HG02759 (cell line): ENCODE results near the gene TMEM163.

Source experiments
- ATAC-seq: cut with Tn5 transposase; IDR thresholded peaks from one replicate; pipeline ENCODE4 v1.9.1; 2021; ENCODE audit warnings: mild to moderate bottlenecking, moderate library complexity; ENCODE audit not compliant: unreplicated experiment

TMEM163 gene

DNA sequence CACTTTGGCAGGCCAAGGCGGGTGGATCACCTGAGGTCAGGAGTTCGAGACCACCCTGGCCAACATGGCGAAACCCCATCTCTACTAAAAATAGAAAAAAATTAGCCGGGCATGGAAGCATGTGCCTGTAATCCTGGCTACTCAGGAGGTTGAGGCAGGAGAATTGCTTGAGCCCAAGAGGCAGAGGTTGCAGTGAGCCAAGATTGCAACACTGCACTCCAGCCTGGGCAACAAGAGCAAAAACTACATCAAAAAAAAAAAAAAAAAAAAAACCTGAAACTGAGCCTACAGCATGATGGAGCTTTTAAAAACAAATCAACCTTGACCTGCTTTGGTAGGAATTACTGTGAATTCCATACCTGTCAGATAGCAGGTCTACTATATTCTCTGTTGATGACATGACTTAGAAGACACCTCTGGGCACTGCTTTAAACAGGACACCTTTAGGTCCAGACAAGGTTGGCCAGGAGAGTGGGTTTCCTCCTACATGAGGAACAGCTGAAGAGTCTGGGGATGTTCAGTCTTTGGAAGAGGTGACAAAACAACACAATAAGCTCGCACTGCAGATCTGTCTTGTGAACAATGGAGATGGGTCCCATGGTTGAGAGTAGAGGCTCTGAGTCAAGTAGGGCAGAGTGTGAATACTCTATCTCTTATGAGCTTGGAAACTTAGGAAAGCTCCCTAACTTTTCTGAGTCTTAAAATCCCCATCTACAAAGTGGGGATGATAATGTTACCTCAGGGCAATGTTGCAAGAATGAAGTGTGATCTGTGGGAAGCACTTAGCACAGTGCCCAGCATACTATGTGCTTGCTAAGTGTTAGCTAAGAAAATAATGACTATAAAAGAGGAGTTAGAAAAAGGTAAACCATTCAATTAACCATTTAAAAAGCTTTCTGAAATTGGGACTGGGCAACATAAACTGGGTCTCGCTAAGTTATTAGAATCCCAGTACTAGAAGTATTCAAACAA lies 25.2 kb downstream of the TMEM163 start:
- no peak for ATAC-seq

DNA sequence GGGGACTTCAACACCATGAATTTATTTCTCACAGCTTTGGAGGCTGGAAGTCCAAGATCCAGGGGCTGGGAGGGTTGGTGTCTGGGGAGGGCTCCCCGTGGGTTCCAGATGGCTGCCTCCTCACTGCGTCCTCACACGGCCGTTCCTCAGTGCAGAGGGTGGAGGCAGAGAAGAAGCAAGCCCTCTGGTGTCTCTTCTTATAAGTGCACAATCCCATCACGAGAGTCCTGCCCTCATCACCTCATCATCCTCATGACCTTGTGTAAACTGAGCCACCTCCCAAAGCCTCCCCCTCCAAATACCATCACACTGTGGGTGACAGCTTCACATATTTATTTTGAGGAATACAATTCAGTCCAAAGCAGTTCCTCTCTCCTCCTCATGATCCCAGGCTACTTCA lies 26.3 kb downstream of the TMEM163 start:
- ATAC-seq = peak; percentile 70

DNA sequence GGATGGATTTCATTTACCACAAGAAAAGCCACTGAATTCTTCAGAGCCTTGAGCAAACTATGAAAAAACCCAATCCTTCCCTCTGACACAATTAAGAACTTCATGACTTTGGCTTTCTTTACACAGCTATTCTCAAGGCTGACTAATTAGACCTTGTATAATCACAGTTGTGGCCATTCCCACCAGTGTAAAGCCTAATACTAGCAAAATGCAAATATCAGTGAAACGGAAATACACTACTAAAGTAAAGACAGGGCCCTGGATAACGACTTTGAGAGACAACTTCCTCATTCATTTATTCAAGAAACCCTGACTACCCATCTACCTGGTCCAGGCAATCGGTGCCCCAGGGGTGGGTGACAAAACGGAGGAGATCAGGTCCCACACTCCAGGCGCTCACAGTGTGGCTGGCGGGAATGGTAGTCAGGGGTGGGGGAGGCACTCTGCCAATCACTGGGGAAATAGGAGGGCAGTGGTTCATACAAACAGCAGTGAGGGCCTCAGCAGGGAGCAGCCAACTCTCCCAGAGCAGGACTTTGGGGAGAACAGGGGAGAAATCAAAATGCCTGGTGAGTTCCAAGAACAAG lies 28.1 kb downstream of the TMEM163 start:
- ATAC-seq = no peak

GRCh38 chr2:134689315-134689714 lies 29.5 kb downstream of the TMEM163 start:
- no peak for ATAC-seq

- no peak for ATAC-seq
These were observed 32.8 kb downstream of the TMEM163 start for GRCh38 chr2:134685967-134686366.

GRCh38 chr2:134683561-134684112 lies 35.2 kb downstream of the TMEM163 start:
- ATAC-seq = peak; percentile 82

DNA sequence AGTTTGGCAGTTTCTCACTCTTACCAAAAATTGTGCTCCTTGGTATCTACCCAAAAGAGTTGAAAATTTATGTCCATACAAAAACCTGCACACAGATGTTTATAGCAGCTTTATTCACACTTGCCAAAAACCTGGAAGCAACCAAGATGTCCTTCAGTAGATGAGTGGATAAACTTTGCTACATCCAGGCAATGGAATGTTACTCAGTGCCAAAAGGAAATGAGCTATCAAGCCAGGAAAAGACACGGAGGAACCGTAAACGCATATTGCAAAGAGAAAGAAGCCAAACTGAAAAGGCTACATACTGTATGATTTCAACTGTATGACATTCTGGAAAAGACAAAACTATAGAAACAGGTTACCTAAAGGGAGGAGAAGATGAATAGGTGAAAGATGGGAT lies 36.1 kb downstream of the TMEM163 start:
- ATAC-seq = no peak

DNA sequence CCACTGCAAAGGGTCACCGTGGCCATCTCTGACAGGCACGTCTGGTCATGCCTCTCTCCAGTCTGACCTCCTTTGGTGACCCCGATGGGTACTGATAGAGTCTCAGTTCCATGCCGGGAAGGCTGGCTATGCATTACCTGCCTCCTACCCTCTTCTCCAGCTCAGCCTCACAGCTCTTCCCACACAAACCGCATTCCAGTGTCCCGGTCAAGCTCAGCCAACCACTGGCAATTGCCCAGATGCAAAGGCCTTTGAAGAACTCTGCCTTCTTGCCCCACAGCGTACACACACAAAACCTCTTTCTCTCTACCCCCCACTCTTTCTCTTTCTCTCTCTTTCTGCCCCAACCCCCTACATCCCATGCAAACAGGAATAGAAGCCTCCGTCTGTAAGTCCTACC lies 37.6 kb downstream of the TMEM163 start:
- no peak for ATAC-seq

- ATAC-seq = no peak
These were observed 39.1 kb downstream of the TMEM163 start for GRCh38 chr2:134679745-134680144.

DNA sequence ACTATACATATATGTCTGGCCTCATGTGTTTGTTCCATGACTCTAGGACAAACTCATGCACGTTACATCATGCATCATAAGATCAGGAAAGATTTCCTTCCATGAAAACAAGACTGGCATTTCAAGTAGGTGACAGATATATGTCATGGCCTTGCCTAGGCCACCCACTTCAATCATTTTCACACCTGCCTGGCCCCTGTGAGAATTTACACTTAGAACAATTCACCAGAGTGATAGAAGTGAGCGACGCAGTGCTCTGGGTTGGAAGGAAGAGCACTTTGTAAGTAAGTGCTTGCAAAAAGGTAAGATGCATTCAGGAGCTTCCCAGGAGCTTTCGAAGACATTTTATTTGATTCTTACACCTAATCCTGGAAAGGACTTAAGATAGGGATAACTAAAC lies 39.5 kb downstream of the TMEM163 start:
- no peak for ATAC-seq

GRCh38 chr2:134677856-134678756 lies 40.7 kb downstream of the TMEM163 start:
- no peak for ATAC-seq

- ATAC-seq = no peak
These were observed 41.8 kb downstream of the TMEM163 start for GRCh38 chr2:134676960-134677359.

DNA sequence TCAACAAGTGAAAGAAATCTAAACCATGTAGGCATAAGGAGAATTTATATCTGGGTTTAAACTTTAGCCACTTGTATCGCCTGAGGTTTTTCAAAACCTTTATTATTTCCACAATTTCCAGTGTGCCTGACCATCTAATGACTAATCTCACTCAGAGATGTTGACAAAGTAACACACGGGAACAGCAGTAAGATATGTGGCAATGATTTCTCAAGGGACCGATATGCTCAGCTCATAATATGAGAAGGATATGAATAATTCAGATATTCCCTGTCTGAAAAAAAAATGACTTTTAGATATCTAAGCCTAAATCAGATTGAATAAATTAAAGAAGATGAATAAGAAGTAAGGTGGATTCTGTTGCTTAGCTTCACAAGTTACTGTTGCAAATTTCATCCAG lies 43.5 kb downstream of the TMEM163 start:
- ATAC-seq = no peak

DNA sequence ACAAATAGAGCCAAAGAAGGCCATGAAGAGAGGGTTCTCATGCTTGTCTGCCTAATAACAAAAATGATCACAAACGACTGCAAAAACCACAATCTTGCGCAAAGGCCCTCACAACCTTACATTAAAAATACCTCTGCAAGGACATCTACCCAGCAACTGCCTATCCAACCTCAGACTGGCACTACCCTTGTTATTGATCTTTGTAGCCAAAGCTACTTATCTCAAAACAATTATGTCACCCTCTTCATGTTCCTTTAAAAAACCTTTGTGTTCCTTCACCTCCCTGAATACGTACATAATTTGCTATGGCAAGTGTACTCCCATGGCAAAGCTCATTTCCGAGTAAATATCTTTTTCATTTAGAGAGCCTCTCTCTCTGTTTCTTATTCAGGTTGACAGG lies 44.1 kb downstream of the TMEM163 start:
- ATAC-seq = no peak

DNA sequence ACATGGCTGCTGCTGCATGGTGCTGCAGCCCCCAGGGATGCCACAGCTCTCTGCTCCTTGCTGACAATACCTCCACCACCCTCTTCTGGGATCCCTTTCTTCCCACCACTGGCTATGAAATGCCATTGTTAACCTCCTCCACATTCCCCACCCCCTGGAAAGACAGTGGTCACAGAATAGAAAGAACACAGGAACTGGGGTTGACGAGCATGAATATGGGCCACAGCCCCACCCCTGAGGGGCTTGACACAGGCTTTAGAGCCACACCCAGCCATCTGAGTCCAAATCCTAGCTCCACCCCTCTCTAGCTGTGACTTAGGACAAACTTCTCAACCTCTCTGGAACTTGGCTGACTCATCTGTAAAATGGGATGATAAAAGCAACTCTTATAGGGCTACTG lies 47.3 kb downstream of the TMEM163 start:
- ATAC-seq = no peak

DNA sequence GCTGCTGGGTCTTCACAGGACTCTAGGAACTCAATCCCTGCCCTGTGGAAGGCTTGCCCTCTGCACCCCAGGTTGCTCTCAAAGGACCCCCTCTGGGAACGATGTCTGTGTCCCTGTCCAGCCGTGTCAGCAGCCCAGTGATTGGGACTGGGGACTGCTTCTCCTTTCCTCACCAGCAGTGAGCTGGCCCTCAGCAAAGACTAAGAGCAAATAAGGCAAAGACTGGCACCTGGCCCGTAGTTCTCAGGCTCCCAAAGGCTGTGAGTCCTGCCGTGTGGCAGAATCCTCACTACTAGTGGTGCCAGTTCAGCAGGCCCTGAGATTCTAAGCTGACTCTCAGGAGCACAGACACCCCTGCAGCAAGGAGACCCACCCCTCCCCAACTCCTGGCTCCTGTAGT lies 47.8 kb downstream of the TMEM163 start:
- no peak for ATAC-seq

DNA sequence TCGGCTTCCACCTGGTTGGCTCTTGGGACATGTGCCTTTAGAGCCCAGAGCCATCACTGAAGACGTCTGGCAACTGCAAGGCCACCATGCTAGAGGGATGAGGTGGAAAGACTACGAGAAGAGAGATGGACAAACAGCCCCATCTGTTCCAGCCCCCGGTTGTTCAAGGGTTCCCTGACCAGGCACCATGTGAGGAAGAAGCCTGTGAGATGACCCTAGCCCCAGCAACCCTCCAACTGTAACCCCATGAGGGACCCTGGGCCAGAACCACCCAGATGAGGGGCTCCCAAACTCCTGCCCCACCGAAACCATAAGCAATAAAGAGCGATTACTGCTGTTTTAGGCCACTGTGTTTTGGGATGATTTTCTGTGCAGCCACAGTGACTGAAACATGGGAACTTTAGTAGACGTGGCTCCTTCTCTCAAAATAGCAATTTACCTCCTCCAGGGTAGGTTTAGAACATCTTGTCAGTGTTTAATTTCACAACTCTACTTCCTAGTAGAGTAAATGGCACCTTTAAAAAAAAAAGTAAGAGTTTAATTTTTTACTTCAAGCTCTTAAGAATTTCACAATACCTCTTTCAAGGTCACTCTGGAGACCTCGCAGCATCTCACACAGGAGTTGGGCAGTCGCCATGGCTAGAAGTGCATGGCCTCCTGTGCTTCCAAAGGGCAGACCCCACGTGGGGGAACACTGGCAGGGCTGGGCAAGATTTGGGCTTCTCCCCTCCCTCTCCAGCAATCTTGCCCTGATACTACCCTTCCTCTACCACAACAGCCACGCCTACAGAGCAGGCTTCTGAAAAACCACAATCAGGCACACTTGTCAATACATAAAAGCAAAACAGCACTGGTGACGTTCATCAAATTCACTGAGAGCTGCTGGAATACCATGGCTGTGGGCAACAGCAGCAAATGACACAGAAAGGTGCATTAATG lies 48.8 kb downstream of the TMEM163 start:
- ATAC-seq = no peak

GRCh38 chr2:134668821-134669220 lies 50.0 kb downstream of the TMEM163 start:
- peak; percentile 75 for ATAC-seq

DNA sequence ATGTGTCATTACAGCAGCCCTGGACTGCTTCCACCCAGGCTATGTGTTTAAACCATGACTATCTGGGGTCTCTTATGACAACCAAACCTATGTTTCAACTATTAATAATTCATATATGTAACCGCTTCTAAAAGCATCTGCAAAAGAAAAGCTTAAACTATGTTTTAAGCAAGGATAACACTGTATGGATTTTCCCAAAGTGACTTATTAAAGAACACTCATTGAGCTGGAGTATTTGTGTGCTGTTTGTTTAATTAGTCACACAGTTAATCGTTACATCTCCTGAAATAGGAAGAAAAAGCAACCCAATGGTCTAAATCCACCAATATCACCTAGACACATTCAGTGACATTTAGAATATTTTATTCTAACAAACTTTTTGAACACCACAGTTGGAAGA lies 51.3 kb downstream of the TMEM163 start:
- ATAC-seq = no peak

- ATAC-seq = no peak
These were observed 51.7 kb downstream of the TMEM163 start for GRCh38 chr2:134667081-134667480.
